PFSK-1 (cell line): ENCODE results near the gene CASZ1.

Source experiments
- POLR2AphosphoS5 ChIP-seq: IDR thresholded peaks from 2 replicates; pipeline ENCODE4 v1.6.1; 2012; ENCODE audit warnings: low read depth, mild to moderate bottlenecking, control low read depth, low read length, moderate library complexity
- TF ChIP-seq, protein P1 (sequence below), 2 experiments: IDR thresholded peaks; 2 replicates each; pipeline versions ENCODE4 v1.6.1 to v1.8.0; 2011 to 2012; ENCODE audit warnings: low read depth in 2 of 2, low read length in 2 of 2, control low read depth in 1 of 2, inconsistent platforms in 1 of 2, mild to moderate bottlenecking in 1 of 2, moderate library complexity in 1 of 2; ENCODE audit not compliant: insufficient read depth in 1 of 2

DNA sequence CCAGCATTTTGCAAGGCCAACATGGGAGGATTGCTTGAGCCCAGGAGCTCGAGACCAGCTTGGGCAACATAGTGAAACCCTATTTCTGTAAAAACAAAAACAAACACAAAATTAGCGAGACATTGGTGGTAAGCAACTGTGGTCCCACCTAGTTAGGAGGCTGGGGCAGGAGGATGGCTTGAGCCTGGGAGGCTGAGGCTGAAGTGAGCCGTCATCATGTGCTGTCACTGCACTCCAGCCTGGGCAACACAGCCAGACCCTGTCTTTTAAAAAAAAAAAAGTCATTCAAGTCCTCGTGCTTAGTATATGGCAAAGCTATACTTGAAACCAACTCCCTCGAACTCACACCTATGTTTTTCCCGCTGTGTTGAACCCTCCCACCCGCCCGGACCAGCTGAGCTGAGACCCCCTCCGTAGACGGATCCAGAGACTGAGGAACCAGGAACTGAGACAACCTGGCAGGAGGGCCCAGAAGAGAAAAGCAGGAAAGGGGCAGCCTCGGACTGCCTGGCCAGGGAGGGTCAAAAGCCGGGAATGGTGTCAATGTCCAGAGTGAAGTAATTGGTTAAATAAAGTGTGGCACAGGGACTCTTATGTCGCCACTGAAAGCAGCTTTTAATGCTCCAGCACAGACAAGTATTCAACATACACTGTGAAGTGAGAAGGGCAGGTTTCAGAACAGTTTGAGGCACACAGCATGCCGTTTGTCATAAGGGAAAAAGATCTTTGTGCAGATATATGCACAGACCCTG lies 32.8 kb upstream of the CASZ1 start:
- no peak for TF ChIP-seq POLR2AphosphoS5
- TF ChIP-seq, protein P1, sequence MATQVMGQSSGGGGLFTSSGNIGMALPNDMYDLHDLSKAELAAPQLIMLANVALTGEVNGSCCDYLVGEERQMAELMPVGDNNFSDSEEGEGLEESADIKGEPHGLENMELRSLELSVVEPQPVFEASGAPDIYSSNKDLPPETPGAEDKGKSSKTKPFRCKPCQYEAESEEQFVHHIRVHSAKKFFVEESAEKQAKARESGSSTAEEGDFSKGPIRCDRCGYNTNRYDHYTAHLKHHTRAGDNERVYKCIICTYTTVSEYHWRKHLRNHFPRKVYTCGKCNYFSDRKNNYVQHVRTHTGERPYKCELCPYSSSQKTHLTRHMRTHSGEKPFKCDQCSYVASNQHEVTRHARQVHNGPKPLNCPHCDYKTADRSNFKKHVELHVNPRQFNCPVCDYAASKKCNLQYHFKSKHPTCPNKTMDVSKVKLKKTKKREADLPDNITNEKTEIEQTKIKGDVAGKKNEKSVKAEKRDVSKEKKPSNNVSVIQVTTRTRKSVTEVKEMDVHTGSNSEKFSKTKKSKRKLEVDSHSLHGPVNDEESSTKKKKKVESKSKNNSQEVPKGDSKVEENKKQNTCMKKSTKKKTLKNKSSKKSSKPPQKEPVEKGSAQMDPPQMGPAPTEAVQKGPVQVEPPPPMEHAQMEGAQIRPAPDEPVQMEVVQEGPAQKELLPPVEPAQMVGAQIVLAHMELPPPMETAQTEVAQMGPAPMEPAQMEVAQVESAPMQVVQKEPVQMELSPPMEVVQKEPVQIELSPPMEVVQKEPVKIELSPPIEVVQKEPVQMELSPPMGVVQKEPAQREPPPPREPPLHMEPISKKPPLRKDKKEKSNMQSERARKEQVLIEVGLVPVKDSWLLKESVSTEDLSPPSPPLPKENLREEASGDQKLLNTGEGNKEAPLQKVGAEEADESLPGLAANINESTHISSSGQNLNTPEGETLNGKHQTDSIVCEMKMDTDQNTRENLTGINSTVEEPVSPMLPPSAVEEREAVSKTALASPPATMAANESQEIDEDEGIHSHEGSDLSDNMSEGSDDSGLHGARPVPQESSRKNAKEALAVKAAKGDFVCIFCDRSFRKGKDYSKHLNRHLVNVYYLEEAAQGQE (IDR thresholded peaks at IDR 0.05; ENCODE audit: insufficient read depth in 1 of 2, low read depth in 2 of 2, low read length in 2 of 2) = no peak
